Gastroesophageal sphincter (tissue), 4 donors: ENCODE results near the gene NXPH4. TPM values are rescaled to one million over a fixed set of nuclear protein-coding genes. Genes with fewer than 3 reads are reported as not detected.

Source experiments
- ATAC-seq: fragments of 150-250 bp; one replicate; pipeline ENCODE4 v1.9.1; 2016; ENCODE audit warnings: mild to moderate bottlenecking, moderate library complexity
- H3K27ac ChIP-seq, 4 donors: fragments of 200-600 bp; sonication (generic) in 3 of 4; 1 replicate in 3 of 4; 2 replicates in 1 of 4; pipeline ENCODE4 v1.5.1; 2016 to 2019
- H3K27me3 ChIP-seq: fragments of 200-600 bp; sonication (generic); one replicate; pipeline ENCODE4 v1.5.1; 2019
- H3K36me3 ChIP-seq, 2 donors: fragments of 200-600 bp; sonication (generic); one replicate each; pipeline ENCODE4 v1.5.1; 2019; ENCODE audit warnings: control low read depth in 1 of 2
- H3K4me1 ChIP-seq, 3 donors: fragments of 200-600 bp; sonication (generic); 1 replicate in 2 of 3; 2 replicates in 1 of 3; pipeline ENCODE4 v1.5.1; 2016 to 2019; ENCODE audit warnings: control low read depth in 2 of 3
- H3K4me3 ChIP-seq, 2 donors: fragments of 200-600 bp; sonication (generic); one replicate each; pipeline ENCODE4 v1.5.1; 2019; ENCODE audit warnings: mild to moderate bottlenecking in 1 of 2, moderate library complexity in 1 of 2
- H3K9me3 ChIP-seq, 3 donors: fragments of 200-600 bp; sonication (generic); one replicate each; pipeline ENCODE4 v1.5.1; 2017 to 2019; ENCODE audit warnings: control low read depth in 2 of 3
- CTCF ChIP-seq, 4 experiments: fragments of 200-600 bp in 2 of 4; fragments of 450-650 bp in 2 of 4; sonication (generic) in 1 of 4; IDR thresholded peaks; one replicate each; pipeline ENCODE4 v1.5.1; 2017 to 2019; ENCODE audit warnings: antibody characterized with exemption in 4 of 4, mild to moderate bottlenecking in 2 of 4, moderate library complexity in 2 of 4
- EP300 ChIP-seq: sonication (generic); formaldehyde crosslinking; IDR thresholded peaks from one replicate; pipeline ENCODE4 v1.6.1; 2017; ENCODE audit warnings: antibody characterized with exemption, mild to moderate bottlenecking
- POLR2A ChIP-seq, 2 donors: fragments of 450-650 bp; IDR thresholded peaks; one replicate each; pipeline ENCODE4 v1.6.1; 2017; ENCODE audit warnings: antibody characterized with exemption in 2 of 2, mild to moderate bottlenecking in 2 of 2, moderate library complexity in 1 of 2
- POLR2AphosphoS5 ChIP-seq: sonication (generic); formaldehyde crosslinking; IDR thresholded peaks from one replicate; pipeline ENCODE4 v1.6.1; 2017; ENCODE audit warnings: antibody characterized with exemption
- WGBS, 2 donors: methylation state at CpG; one replicate each; pipeline ENCODE4 v1.1.5; 2018; ENCODE audit warnings: low coverage in 1 of 2; 5-methylcytosine and 5-hydroxymethylcytosine counted together
- total RNA-seq, 4 donors: library from RNA; depleted of rRNA; stranded (reverse); fragments of >200 nt; gene quantifications; one replicate each; pipeline ENCODE4 v1.1.0, GENCODE V29; 2016

NXPH4 gene
- total RNA-seq, 4 donors from 2014 or later = 1.1 TPM; not detected in 3

GRCh38 chr12:57232156-57232756 lies 15.7 kb downstream of the NXPH4 start:
- no peak overlapping the region for H3K4me3 ChIP-seq
- H3K27me3 ChIP-seq = peaks cover 43% of the 10 kb centered on the region
- no peak for ATAC-seq
- no peak overlapping the region for H3K27ac ChIP-seq
- no CpG with 5 or more reads among the region's 19 CpGs for WGBS, 2 donors
- H3K9me3 ChIP-seq = no peaks in the 10 kb centered on the region
- H3K4me1 ChIP-seq = peaks cover 0 to 53% (median 9%) of the 10 kb centered on the region in 3 donors
- peaks cover 0 to 49% of the 10 kb centered on the region in 2 donors for H3K36me3 ChIP-seq
- no peak for TF ChIP-seq POLR2A (IDR thresholded peaks at IDR 0.05)
- TF ChIP-seq EP300 = no peak
- no peak for TF ChIP-seq POLR2AphosphoS5
- no peak for TF ChIP-seq CTCF (IDR thresholded peaks at IDR 0.05)

GRCh38 chr12:57233357-57234232 lies 17.0 kb downstream of the NXPH4 start:
- no peaks in the 10 kb centered on the region for H3K9me3 ChIP-seq
- H3K27me3 ChIP-seq = peaks cover 53% of the 10 kb centered on the region
- WGBS, 2 donors = 50 to 85% methylated on average over 2 to 4 of the region's 15 CpGs
- TF ChIP-seq EP300 (no peak), CTCF (IDR thresholded peaks at IDR 0.05) (no peak), POLR2AphosphoS5 (no peak), POLR2A (IDR thresholded peaks at IDR 0.05) (no peak)
- no peak overlapping the region for H3K4me3 ChIP-seq
- H3K27ac ChIP-seq = no peak overlapping the region
- H3K36me3 ChIP-seq = peaks cover 0 to 49% of the 10 kb centered on the region in 2 donors
- peaks cover 0 to 66% (median 22%) of the 10 kb centered on the region in 3 donors for H3K4me1 ChIP-seq
- no peak for ATAC-seq

GRCh38 chr12:57234233-57234570 lies 17.6 kb downstream of the NXPH4 start:
- Histone ChIP-seq H3K27me3 (peaks cover 57% of the 10 kb centered on the region), H3K4me3 (no peak overlapping the region), H3K9me3 (no peaks in the 10 kb centered on the region), H3K4me1 (peaks cover 0 to 69% (median 25%) of the 10 kb centered on the region in 3 donors), H3K36me3 (peaks cover 0 to 49% of the 10 kb centered on the region in 2 donors), H3K27ac (no peak overlapping the region)
- 67 to 100% methylated on average over 1 of the region's 3 CpGs for WGBS, 2 donors
- TF ChIP-seq POLR2A (IDR thresholded peaks at IDR 0.05) = no peak
- no peak for TF ChIP-seq CTCF (IDR thresholded peaks at IDR 0.05)
- TF ChIP-seq EP300 = no peak
- TF ChIP-seq POLR2AphosphoS5 = no peak
- ATAC-seq = no peak

- TF ChIP-seq EP300 (no peak), POLR2A (IDR thresholded peaks at IDR 0.05) (no peak), CTCF (IDR thresholded peaks at IDR 0.05) (no peak), POLR2AphosphoS5 (no peak)
- Histone ChIP-seq H3K4me1 (peaks cover 0 to 70% (median 29%) of the 10 kb centered on the region in 3 donors), H3K9me3 (no peaks in the 10 kb centered on the region), H3K4me3 (no peak overlapping the region), H3K27me3 (peaks cover 61% of the 10 kb centered on the region), H3K36me3 (peaks cover 0 to 49% of the 10 kb centered on the region in 2 donors), H3K27ac (peak overlapping the region in 3 of 4 donors; percentile 24 to 40 (median 27))
- ATAC-seq = no peak
- WGBS, 2 donors = 91% methylated on average over 7 of the region's 10 CpGs; no CpG with 5 or more reads in 1 of the 2 donors
Measured at GRCh38 chr12:57234571-57235016, 18.0 kb downstream of the NXPH4 start.
